HL-60/S4 (cell line): ENCODE measurements around the gene NUF2.
"Not testable (repeated sequence)": the region's sequence is repeated elsewhere in the genome, so short reads cannot be mapped to it uniquely, and the experiment has no call there.

ENCODE experiments used
- in situ Hi-C: fragments of 300-500 bp; cut with MboI; formaldehyde crosslinking; loops from 2 replicates; pipeline ENCODE4 v1.14.3; 2022; ENCODE audit warnings: low sequenced_read_pairs

The NUF2 gene

GRCh38 chr1:163321311-163322305 lies at the start of gene NUF2:
Gene NUF2, plus strand, starts transcription at chr1:163321954. Its CDS starts 4,098 bp downstream, at chr1:163326052.
- in situ Hi-C loops: loop anchor here (25.0 kb wide), 1 partner anchor 434 kb away; no protein-coding TSS in a partner anchor

GRCh38 chr1:163273766-163274441 lies 47.9 kb upstream of the NUF2 start:
- in situ Hi-C loops: no loop called here

GRCh38 chr1:163275222-163275621 lies 46.5 kb upstream of the NUF2 start:
- in situ Hi-C loops: no loop called here

- in situ Hi-C loops: no loop called here
Measured at GRCh38 chr1:163278602-163279001, 43.2 kb upstream of the NUF2 start.

GRCh38 chr1:163284867-163285266 lies 36.9 kb upstream of the NUF2 start:
- in situ Hi-C loops: not testable (repeated sequence)

- in situ Hi-C loops: no loop called here
Measured at GRCh38 chr1:163290025-163290640, 31.6 kb upstream of the NUF2 start.

- in situ Hi-C loops: no loop called here
Measured at GRCh38 chr1:163291461-163291860, 30.3 kb upstream of the NUF2 start.

GRCh38 chr1:163292153-163292552 lies 29.6 kb upstream of the NUF2 start:
- in situ Hi-C loops: not testable (repeated sequence)

GRCh38 chr1:163293497-163293896 lies 28.3 kb upstream of the NUF2 start:
- in situ Hi-C loops: not testable (repeated sequence)

GRCh38 chr1:163295949-163296348 lies 25.8 kb upstream of the NUF2 start:
- in situ Hi-C loops: no loop called here

GRCh38 chr1:163296504-163297263 lies 25.1 kb upstream of the NUF2 start:
- in situ Hi-C loops: no loop called here

- in situ Hi-C loops: no loop called here
Measured at GRCh38 chr1:163298365-163298764, 23.4 kb upstream of the NUF2 start.

- in situ Hi-C loops: loop anchor here (25.0 kb wide), 1 partner anchor 413 kb away; no protein-coding TSS in a partner anchor
Measured at GRCh38 chr1:163300568-163300967, 21.2 kb upstream of the NUF2 start.

GRCh38 chr1:163303561-163303960 lies 18.2 kb upstream of the NUF2 start:
- in situ Hi-C loops: loop anchor here (25.0 kb wide), 1 partner anchor 416 kb away; no protein-coding TSS in a partner anchor

- in situ Hi-C loops: loop anchor here (25.0 kb wide), 1 partner anchor 418 kb away; no protein-coding TSS in a partner anchor
Measured at GRCh38 chr1:163305441-163305840, 16.3 kb upstream of the NUF2 start.

GRCh38 chr1:163307479-163308171 lies 14.1 kb upstream of the NUF2 start:
- in situ Hi-C loops: loop anchor here (25.0 kb wide), 1 partner anchor 420 kb away; no protein-coding TSS in a partner anchor

GRCh38 chr1:163308811-163309210 lies 12.9 kb upstream of the NUF2 start:
- in situ Hi-C loops: loop anchor here (25.0 kb wide), 1 partner anchor 422 kb away; no protein-coding TSS in a partner anchor

GRCh38 chr1:163315773-163316374 lies 5.9 kb upstream of the NUF2 start:
- in situ Hi-C loops: loop anchor here (25.0 kb wide), 1 partner anchor 429 kb away; no protein-coding TSS in a partner anchor

- in situ Hi-C loops: loop anchor here (25.0 kb wide), 1 partner anchor 434 kb away; no protein-coding TSS in a partner anchor
Measured at GRCh38 chr1:163320891-163321290, 863 bp upstream of the NUF2 start.
